ENCODE measurements around the gene LIPA.

The LIPA gene

GRCh38 chr10:89175816-89176215 is 75.8 kb downstream of the LIPA start:
- H3K79me2 ChIP-seq (ENCODE audit: insufficient read depth, low read length): no peaks in the 10 kb centered on the region
- no peaks in the 10 kb centered on the region for H3K36me3 ChIP-seq (ENCODE audit: insufficient read depth, low read length)
- H3K9me3 ChIP-seq (ENCODE audit: insufficient read depth, low read length, severe bottlenecking): no peaks in the 10 kb centered on the region
- DNase-seq: no peak
- H2AFZ ChIP-seq (ENCODE audit: low read depth, low read length): no peak overlapping the region
- no peaks in the 10 kb centered on the region for H3K4me1 ChIP-seq (ENCODE audit: insufficient read depth, low read length)
- H3K27ac ChIP-seq (ENCODE audit: low read length): no peak overlapping the region
- H3K27me3 ChIP-seq (ENCODE audit: insufficient read depth, low read length, poor library complexity): peaks cover 15% of the 10 kb centered on the region
- no peak for ATAC-seq (ENCODE audit: insufficient read depth, low read depth)
- no peaks in the 10 kb centered on the region for H4K20me1 ChIP-seq (ENCODE audit: insufficient read depth, low read length)
- H3K4me2 ChIP-seq (ENCODE audit: insufficient read depth, low read length): no peak overlapping the region
- TF ChIP-seq CTCF (IDR thresholded peaks at IDR 0.05; ENCODE audit: borderline replicate concordance, extremely low read depth, low read length, poor library complexity, severe bottlenecking) (no peak), EZH2 (IDR thresholded peaks at IDR 0.05; ENCODE audit: borderline replicate concordance, low read depth, low read length, severe bottlenecking) (no peak)
- no peak overlapping the region for H3K9ac ChIP-seq (ENCODE audit: low read depth, low read length)
- H3K4me3 ChIP-seq (ENCODE audit: low read depth in 1 of 2, low read length in 2 of 2): no peak overlapping the region

GRCh38 chr10:89173075-89173474 is 78.5 kb downstream of the LIPA start:
- H3K27ac ChIP-seq (ENCODE audit: low read length): no peak overlapping the region
- H3K4me3 ChIP-seq (ENCODE audit: low read depth in 1 of 2, low read length in 2 of 2): no peak overlapping the region
- no peak overlapping the region for H3K4me2 ChIP-seq (ENCODE audit: insufficient read depth, low read length)
- H3K9me3 ChIP-seq (ENCODE audit: insufficient read depth, low read length, severe bottlenecking): no peaks in the 10 kb centered on the region
- ATAC-seq (ENCODE audit: insufficient read depth, low read depth) (no peak), DNase-seq (no peak)
- H4K20me1 ChIP-seq (ENCODE audit: insufficient read depth, low read length): no peaks in the 10 kb centered on the region
- no peaks in the 10 kb centered on the region for H3K4me1 ChIP-seq (ENCODE audit: insufficient read depth, low read length)
- no peak for TF ChIP-seq CTCF (IDR thresholded peaks at IDR 0.05; ENCODE audit: borderline replicate concordance, extremely low read depth, low read length, poor library complexity, severe bottlenecking)
- no peak for TF ChIP-seq EZH2 (IDR thresholded peaks at IDR 0.05; ENCODE audit: borderline replicate concordance, low read depth, low read length, severe bottlenecking)
- no peaks in the 10 kb centered on the region for H3K36me3 ChIP-seq (ENCODE audit: insufficient read depth, low read length)
- peaks cover 17% of the 10 kb centered on the region for H3K27me3 ChIP-seq (ENCODE audit: insufficient read depth, low read length, poor library complexity)
- H3K9ac ChIP-seq (ENCODE audit: low read depth, low read length): no peak overlapping the region
- H2AFZ ChIP-seq (ENCODE audit: low read depth, low read length): no peak overlapping the region
- H3K79me2 ChIP-seq (ENCODE audit: insufficient read depth, low read length): no peaks in the 10 kb centered on the region

- Histone ChIP-seq H3K4me1 (ENCODE audit: insufficient read depth, low read length) (no peaks in the 10 kb centered on the region), H2AFZ (ENCODE audit: low read depth, low read length) (no peak overlapping the region), H4K20me1 (ENCODE audit: insufficient read depth, low read length) (no peaks in the 10 kb centered on the region), H3K36me3 (ENCODE audit: insufficient read depth, low read length) (no peaks in the 10 kb centered on the region), H3K27me3 (ENCODE audit: insufficient read depth, low read length, poor library complexity) (peaks cover 17% of the 10 kb centered on the region), H3K27ac (ENCODE audit: low read length) (no peak overlapping the region), H3K79me2 (ENCODE audit: insufficient read depth, low read length) (no peaks in the 10 kb centered on the region), H3K4me3 (ENCODE audit: low read depth in 1 of 2, low read length in 2 of 2) (no peak overlapping the region), H3K9ac (ENCODE audit: low read depth, low read length) (no peak overlapping the region), H3K4me2 (ENCODE audit: insufficient read depth, low read length) (no peak overlapping the region), H3K9me3 (ENCODE audit: insufficient read depth, low read length, severe bottlenecking) (no peaks in the 10 kb centered on the region)
- no peak for ATAC-seq (ENCODE audit: insufficient read depth, low read depth)
- no peak for TF ChIP-seq CTCF (IDR thresholded peaks at IDR 0.05; ENCODE audit: borderline replicate concordance, extremely low read depth, low read length, poor library complexity, severe bottlenecking)
- no peak for TF ChIP-seq EZH2 (IDR thresholded peaks at IDR 0.05; ENCODE audit: borderline replicate concordance, low read depth, low read length, severe bottlenecking)
- DNase-seq: no peak
Measured at GRCh38 chr10:89171996-89172395, 79.6 kb downstream of the LIPA start.

Measured in DND-41 (cell line).